NCI-H1092 (cell line): Measurements from ENCODE around the gene GNAI3.

ENCODE experiments used
- DNase-seq: peaks from one replicate; lab custom pipeline; 2025; lab: John Stamatoyannopoulos, UW

Gene GNAI3

DNA sequence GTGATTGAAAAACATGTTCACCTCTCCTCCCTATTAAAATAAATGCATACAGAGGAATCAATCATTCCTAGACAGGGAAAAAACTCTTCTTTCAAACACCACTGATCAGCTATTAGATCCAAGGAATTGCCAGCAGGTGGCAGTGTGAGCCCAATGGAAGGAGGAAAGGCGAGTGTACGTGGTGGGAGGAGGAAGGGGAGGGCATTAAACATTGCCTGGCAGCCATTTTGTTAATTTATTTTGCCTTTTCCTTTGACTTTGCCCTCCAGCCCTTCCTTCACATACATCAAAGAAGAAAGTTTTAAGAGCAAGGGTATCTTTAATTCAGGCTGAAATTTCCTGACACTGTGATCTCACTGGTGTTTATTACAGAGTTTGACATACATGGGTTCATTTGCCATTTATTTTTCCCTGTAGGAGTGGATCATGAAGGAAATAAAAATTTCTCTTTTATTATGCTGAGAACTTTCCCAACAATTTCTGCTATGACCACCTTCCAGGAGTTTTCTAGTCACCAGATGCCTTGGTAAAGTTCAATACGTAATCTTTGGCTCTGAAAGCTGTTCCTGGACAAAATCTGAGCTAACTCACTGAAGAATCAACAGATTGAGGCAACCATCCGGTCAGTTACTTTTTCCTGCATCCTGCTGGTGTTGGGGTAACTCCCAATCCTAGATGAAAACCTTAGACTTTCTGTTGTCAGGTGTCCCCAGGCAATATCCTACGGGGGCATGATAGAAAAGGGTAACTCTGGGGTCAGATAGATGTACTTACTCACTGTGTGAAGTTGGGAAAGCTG, 1.9 kb upstream of the GNAI3 start:
- peak; percentile 87 for DNase-seq

DNA sequence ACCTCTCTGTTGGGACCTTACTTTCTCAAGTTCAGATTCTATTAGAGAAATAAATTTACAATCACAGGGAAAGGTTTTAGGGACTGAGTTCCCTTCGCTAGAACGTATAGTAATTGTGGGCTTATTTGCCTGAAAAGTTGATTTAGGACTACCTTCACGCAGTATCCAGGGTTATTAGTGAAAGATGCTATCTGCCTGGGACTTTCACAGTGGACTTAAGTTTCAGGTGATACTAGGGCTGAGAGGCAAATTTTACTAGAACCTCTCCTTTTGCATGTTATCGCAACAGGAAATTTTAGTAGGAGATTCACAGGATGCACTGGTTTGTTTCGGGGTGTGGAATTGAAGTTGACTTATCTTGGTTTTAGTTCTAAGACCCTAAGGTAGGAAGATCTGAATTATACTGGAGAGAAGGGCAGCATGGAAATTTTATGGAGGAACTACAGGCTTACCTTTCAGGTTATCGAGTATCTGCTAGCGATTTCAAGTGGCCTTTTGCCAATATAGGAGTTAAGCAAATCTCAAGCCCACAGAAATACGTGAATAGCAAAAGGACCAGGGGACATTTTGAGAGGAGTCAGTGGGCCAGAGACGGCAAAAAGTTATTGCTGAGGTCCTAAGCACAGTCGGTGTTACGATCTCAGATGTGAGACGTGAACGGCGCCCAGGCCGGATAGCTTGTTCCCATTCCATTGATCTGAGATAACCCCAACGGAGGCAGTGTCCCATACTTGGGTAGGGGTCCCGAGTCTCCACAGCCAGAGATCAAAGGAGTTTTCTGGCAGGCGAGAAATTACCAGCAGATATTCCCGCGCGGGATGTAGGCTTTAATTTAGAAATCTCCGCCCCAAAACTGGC, 723 bp upstream of the GNAI3 start:
- DNase-seq, result no peak

GRCh38 chr1:109556563-109556962, 8.1 kb downstream of the GNAI3 start:
- DNase-seq, result no peak

GRCh38 chr1:109557520-109557919, 9.1 kb downstream of the GNAI3 start:
- no peak for DNase-seq

DNA sequence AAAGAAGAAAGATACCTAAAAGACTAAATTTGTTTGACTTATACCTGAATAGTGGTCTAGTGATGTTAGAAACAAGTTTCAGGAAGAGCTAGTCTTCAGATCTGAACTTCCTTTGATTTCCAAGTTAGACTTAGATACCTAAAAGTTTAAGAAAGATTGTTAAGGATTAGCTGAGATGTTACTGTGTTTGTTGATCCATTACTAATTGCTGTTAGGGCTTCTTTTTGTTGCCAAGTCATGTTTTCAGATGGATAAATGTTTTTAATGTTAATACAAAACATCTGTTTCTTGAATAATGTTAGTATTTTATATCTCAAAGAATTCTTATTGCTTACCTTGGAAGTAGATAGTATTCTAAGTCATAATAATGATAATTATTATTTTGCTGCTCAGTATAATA, 11.6 kb downstream of the GNAI3 start:
- DNase-seq, result no peak

DNA sequence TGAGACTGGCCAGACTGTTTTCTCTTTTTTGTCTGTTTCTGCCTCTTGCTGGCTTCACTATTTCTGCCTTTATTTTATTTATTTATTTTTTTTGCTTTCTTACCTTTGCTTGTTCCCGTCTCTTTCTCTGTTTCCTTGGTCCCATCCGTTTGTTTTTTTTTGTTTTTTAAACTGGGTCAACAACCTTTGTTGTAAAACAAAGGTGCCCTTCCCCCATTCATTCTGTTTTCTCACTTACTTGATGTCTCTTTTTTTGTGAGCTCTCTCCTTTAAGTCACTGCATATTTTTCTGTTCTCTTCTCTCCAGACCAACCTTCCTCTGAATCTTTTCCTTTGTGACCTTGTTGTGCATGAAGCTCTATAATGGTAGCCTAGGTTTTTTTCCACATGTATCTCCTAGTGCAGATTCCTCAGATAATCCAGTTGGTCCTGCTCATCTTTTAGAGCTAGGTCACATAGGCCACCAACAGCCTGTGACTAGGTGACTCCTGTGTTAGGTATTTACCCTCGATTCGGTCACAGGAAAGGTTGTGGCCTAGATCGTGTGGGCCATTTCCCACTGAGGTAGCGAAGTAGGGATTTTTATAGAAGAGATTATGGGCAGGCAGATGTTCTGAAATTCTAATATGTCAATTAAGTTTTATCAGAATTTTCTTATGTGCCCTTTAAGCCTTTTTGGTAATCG, 15.9 kb downstream of the GNAI3 start:
- no peak for DNase-seq

DNA sequence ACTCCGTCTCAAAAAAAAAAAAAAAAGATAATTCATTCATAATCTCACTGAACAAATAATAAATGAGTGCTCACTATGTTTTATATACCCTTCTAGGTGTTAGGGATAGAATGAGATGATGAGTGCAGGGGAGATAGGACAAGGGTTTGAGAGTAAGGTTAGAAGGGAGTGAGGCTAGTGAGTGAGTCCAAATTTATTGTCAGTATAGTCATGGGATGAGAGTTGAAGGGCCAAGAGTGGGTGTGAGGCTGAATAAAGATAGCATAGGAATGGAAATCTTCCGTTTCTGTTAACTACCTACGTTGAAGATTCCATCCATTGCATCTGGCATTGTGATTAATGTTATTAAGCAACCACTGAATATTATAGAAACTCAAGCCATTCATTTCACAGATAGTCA, 16.8 kb downstream of the GNAI3 start:
- no peak for DNase-seq

DNA sequence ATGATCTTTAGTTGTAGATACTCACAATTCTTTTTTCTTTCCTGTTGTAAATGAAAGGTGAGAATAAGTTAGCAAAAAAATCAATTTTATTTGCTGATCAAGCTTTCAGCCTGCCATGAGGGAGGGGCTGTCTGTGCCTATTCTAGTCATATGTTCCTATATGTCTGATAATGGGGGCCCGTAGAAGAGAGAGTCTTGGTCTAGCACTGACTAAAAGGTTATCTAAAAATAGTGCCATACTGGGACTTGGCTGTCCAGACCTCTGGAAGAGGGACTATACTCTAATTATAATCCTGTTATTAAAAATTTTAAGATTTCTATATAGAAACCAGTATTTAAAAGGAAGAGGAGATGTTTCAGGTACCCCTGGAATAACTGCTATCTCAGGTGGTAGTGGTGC, 18.6 kb downstream of the GNAI3 start:
- no peak for DNase-seq

DNA sequence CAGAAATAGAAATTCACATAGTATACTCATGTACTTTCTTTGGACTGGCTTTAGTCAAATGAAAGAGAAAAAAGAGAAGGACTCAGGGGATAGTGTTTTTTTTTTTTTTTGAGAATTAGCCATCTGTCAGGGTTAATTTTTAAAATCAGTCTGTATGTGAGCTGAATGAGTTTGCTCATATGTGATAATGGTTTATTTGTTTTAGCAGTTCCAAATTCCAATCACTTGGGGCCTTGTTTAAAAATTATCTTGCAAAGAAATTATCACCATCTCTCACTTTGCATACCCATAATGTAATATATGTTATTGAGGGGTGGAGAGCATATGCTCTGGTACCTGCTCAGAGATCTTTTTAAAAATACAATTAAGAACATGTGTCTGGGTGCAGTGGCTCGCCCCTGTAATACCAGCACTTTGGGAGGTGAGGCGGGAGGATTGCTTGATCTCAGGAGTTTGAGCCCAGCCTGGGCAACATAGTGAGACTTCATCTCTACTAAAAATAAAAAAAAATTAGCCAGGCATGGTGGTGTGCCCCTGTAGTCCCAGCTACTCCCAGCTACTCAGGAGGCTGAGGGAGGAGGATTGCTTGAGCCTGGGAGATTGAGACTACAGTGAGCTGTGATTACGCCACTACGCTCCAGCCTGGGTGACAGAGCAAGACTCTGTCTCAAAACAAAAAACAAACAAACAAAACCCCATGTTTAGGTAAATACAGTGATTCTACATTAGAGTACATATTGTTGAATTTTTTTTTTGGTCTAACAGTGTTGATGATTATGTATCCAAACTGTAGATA, 19.7 kb downstream of the GNAI3 start:
- DNase-seq, result no peak

DNA sequence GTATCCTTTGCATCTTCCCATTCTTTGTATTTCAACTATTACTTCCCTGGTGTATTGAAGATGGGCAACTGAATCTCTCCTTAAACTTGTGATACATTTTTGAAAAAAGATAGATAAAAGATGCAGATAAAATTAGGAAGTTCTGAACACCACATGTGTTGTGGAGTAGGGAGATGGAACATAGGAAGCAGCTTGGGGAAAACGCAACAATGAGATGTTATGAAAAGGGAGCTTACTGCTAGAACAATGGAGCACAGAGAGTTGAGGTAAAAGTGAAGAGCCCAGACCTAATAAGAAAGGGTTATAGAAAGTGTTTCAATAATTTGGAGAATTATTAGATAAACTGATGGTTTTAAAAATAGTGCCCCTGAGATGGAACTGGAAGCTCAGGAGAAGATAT, 20.9 kb downstream of the GNAI3 start:
- no peak for DNase-seq

DNA sequence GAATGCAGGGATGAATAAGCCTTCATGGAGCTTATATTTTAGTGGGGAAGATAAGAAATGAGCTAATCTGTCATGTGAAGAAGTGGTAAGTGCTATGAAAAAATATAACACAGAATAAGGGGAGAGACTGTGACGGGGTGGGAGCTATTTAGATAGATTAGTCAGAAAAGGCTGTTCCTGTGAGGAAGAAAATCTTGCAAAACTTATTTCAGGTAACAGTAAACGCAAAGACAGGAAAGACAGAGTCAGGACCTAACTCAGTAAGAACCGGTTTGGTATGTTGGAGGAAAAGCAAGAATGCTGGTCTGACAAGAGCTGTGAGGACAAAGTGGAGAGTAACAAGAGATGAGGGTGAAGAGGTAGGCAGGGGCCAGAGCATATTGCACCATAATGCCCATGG, 22.0 kb downstream of the GNAI3 start:
- no peak for DNase-seq

DNA sequence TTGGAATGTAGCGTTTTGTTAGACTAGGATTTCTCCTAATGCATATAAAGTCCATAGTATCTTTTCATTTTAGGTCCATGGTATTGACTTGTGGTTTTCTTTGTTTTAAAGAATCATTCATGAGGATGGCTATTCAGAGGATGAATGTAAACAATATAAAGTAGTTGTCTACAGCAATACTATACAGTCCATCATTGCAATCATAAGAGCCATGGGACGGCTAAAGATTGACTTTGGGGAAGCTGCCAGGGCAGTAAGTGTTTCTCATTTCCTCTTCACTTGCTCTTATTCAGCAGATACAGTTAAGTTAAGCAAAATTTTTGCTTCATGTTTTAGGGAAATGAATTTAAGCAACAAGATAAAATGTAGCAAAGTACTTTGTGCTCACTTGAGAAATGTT, 25.4 kb downstream of the GNAI3 start:
- DNase-seq, result no peak

DNA sequence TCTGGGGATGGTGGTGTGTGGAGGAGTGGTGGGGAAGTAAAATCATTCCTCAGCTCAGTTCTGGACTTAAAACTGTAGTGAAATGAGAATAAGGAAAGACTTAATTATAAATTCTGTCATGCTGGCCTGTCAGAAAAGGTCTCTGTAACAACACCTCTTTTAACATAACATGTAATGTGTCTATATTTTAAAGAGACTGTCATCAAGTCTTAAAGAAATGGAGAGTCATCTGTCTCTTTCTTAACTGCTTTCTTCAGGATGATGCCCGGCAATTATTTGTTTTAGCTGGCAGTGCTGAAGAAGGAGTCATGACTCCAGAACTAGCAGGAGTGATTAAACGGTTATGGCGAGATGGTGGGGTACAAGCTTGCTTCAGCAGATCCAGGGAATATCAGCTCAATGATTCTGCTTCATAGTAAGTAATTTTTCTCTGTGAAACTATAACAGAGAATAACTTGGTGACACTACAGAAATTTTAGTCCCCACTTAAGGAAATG, 30.6 kb downstream of the GNAI3 start:
- no peak for DNase-seq

DNA sequence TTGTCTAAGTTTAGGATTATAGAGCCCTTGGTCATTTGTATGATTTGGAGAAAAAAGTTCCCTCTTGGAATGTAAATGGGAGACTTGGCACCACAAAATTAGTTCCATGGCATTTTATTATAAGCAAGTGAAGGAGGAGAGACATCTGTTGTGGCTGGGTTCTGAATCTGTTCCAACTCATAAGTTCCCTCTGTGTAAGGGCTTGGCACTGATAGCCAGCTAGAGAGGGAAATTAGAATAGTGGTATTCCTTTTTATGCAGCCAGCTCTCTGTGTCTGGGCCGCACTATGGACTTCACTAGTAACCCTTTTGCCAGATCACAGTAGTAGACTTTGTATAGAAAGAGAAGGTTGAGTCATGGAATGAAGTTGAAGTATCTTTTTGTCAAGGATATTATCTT, 31.1 kb downstream of the GNAI3 start:
- no peak for DNase-seq

- DNase-seq, result no peak
Observed at GRCh38 chr1:109582021-109582420, 33.6 kb downstream of the GNAI3 start.

- no peak for DNase-seq
Observed at GRCh38 chr1:109584766-109585165, 36.4 kb downstream of the GNAI3 start.

- DNase-seq, result no peak
Observed at GRCh38 chr1:109586055-109586454, 37.6 kb downstream of the GNAI3 start.

- DNase-seq, result no peak
Observed at GRCh38 chr1:109589177-109589576, 40.8 kb downstream of the GNAI3 start.

DNA sequence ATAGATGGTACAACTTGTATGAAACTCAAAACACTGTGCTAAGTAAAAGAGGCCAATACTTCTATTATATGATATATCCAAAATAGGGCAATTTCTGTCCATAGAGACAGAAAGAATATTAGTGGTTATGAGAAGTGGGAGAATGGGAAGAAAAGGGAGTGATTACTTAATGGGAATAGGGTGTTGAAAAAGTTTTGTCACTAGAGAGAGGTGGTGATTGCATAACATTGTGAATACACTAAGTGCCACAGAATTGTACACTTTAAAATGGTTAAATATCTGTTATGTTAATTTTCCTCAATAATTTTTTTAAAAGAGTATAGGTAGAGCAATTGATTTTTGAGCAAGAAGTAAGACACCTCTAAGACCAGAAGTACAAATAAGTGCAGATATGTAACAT, 41.3 kb downstream of the GNAI3 start:
- DNase-seq, result no peak

GRCh38 chr1:109592916-109593315, 44.5 kb downstream of the GNAI3 start:
- no peak for DNase-seq

DNA sequence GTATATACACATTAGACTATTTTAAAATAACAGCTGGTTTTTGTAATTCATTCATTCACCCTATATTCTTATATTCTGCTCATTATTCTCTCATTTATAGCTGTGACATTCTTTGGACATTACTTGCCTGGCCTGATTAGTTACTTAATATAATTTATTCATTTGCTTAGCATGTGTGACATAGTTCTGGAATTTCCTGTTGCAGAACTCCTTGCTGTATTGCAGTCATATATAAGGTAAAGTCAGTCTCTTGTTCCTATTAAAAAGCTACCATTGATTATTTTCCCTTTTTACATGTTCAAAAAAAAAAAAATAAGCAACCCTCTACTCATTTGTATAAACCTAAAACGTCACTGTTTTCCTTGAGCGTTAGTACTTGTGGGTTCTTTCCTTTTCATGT, 47.1 kb downstream of the GNAI3 start:
- DNase-seq, result no peak

- DNase-seq, result no peak
Observed at GRCh38 chr1:109598156-109598555, 49.7 kb downstream of the GNAI3 start.
